ENCODE data around the gene XXYLT1.

DNA sequence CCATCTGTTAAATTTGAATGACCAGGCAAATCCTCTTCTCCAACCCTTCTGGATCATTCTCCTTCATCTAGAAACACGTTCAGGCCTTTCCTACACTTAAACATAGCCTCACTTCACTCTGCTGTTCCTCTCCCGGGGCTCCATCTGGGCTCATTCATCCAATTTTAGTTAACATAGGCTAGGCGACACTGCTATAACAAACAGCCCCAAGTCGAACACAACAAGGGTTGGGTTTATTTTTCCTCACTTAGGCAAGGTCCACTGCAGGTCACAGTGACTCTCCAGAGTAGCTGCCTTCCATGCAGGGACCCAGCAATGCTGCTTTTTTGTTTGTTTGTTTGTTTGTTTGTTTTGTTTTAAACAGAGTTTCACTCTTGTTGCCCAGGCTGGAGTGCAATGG is 250.8 kb downstream of the XXYLT1 start:
- TF ChIP-seq, protein P1, sequence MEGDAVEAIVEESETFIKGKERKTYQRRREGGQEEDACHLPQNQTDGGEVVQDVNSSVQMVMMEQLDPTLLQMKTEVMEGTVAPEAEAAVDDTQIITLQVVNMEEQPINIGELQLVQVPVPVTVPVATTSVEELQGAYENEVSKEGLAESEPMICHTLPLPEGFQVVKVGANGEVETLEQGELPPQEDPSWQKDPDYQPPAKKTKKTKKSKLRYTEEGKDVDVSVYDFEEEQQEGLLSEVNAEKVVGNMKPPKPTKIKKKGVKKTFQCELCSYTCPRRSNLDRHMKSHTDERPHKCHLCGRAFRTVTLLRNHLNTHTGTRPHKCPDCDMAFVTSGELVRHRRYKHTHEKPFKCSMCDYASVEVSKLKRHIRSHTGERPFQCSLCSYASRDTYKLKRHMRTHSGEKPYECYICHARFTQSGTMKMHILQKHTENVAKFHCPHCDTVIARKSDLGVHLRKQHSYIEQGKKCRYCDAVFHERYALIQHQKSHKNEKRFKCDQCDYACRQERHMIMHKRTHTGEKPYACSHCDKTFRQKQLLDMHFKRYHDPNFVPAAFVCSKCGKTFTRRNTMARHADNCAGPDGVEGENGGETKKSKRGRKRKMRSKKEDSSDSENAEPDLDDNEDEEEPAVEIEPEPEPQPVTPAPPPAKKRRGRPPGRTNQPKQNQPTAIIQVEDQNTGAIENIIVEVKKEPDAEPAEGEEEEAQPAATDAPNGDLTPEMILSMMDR (IDR thresholded peaks at IDR 0.05; ENCODE audit: insufficient read depth, low read length, poor library complexity, severe bottlenecking) = no peak
- no peak for TF ChIP-seq EZH2phosphoT487 (conservative IDR thresholded peaks at IDR 0.05; ENCODE audit: low read length)

Measured in SU-DHL-6 (cell line).